CD4-positive, alpha-beta T cell treated with Interleukin-15 for 1 hour (primary cell): ENCODE data around the gene SLC25A13.
A peak's percentile ranks its signal among the peaks of the same experiment; 100 is the strongest.

Source experiments
- DNase-seq: peaks from one replicate; pipeline ENCODE4 v3.0.0-alpha.2; 2020

SLC25A13 gene

GRCh38 chr7:96076350-96076707, 245.6 kb downstream of the SLC25A13 start:
- DNase-seq: no peak

- DNase-seq: peak; percentile 42
Measured at GRCh38 chr7:96075510-96076349, 246.2 kb downstream of the SLC25A13 start.

- DNase-seq: no peak
Measured at GRCh38 chr7:96074871-96075270, 247.0 kb downstream of the SLC25A13 start.
